HFF-Myc (cell line): ENCODE results near the gene ORMDL1.

ENCODE experiments used
- DNase-seq: peaks from one replicate; pipeline ENCODE4 v3.0.0-alpha.2; 2011; ENCODE audit warnings: low read depth; ENCODE audit errors: extremely low read depth
- H3K4me3 ChIP-seq: replicated peaks from 2 replicates; pipeline ENCODE4 v1.5.1; 2011; ENCODE audit warnings: low read depth, mild to moderate bottlenecking, control low read depth, low read length
- CTCF ChIP-seq: IDR thresholded peaks from 2 replicates; pipeline ENCODE4 v1.5.1; 2012; ENCODE audit warnings: mild to moderate bottlenecking, low read depth, low read length, control low read depth; ENCODE audit errors: missing control alignments

Gene ORMDL1

DNA sequence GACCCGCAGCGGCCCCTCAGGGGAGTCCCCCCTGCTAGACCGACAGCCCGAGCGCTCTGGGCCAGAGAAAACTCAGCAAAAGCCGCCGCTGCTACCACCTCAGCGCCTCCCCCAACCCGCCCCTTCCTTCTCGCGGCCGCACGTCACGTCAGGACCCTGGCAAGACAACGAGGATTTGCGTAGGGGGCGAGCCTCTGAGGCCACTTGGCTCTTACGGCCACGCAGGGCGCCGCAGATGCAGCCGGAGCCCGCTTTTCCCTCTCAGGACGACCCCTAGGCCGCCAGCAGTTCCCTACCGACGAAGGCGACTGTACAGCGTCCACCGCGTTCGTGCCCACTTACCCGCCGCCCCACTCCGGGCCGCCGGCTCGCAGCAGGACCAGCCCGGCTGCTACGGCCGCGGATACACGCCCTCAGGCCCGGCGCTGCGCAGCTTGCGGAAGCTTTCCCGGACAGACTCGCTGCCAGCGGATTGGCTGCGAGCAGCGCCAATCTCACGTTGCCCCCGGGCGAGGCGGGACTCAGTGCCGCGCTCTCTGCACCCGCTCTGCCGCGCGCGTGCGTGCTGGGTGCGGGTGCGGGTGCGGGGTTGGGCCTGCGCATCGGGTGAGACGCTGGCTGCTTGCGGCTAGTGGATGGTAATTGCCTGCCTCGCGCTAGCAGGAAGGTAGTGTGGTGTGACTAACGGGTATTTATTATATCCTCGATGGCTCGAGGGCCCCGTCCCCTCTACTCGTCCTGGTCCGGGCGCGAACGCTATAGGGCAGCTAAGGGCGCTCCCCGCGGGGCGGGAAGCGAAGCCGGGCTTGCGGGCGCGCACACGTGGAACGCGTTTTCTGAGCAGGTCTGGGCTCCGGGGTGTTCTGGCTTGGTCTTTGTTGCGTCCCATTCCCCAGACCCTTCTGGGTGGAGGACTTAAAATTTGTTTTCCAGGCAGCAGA is at the start of gene ORMDL1, which contains the start of gene PMS1:
ORMDL1 (minus strand) TSS at position 413 of the 941 bp plus-strand sequence. CDS start 1,744 bp downstream, outside the sequence.
PMS1 (plus strand) TSS at position 524 of the 941 bp plus-strand sequence. CDS start 7,360 bp downstream, outside the sequence.
- no peak for TF ChIP-seq CTCF
- peak; percentile 81 for DNase-seq
- peak within 1 kb of the TSS; percentile 54 for H3K4me3 ChIP-seq

- DNase-seq = no peak
- no peak for TF ChIP-seq CTCF
- no peak overlapping the region for H3K4me3 ChIP-seq
Observed at GRCh38 chr2:189830510-189830909, 46.4 kb upstream of the ORMDL1 start.

DNA sequence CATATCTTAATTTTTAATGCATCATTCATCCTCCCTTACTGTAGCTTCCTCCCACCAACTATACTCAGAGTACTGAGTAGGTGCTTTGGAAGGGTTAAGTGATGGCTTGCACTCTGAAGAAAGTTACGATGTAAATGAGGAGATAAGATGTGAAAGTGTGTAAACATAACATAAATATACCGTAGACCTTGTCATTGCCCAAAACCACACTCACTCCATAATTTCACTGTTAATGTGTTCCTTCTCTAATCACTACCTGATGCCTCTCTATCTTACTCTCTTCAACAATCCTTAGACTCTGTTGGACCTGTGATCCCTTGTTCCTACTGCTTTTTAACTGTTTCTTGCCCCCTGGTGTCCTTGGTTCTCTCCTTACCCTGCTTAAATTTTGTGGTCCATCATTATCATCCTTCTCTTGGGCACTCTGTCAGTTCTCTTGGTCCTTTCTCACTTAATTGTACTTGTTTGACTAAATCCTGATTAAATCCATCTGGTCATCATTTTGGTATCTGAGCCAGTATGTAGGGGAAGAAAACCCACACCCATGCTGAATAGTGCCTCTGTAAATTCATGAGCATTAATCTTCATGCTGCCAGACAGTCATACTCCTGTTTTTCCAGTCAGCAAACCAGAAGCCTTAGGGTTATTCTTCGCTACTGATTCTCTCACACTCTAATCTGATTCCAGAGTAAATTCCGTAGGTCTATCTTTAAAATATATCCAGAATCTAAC is 45.1 kb upstream of the ORMDL1 start:
- DNase-seq = no peak
- TF ChIP-seq CTCF = no peak

GRCh38 chr2:189826039-189826438 is 41.9 kb upstream of the ORMDL1 start:
- DNase-seq = no peak
- H3K4me3 ChIP-seq = no peak overlapping the region
- no peak for TF ChIP-seq CTCF

More for the DNA sequence above, 45.1 kb upstream of the ORMDL1 start:
- no peak overlapping the region for H3K4me3 ChIP-seq

DNA sequence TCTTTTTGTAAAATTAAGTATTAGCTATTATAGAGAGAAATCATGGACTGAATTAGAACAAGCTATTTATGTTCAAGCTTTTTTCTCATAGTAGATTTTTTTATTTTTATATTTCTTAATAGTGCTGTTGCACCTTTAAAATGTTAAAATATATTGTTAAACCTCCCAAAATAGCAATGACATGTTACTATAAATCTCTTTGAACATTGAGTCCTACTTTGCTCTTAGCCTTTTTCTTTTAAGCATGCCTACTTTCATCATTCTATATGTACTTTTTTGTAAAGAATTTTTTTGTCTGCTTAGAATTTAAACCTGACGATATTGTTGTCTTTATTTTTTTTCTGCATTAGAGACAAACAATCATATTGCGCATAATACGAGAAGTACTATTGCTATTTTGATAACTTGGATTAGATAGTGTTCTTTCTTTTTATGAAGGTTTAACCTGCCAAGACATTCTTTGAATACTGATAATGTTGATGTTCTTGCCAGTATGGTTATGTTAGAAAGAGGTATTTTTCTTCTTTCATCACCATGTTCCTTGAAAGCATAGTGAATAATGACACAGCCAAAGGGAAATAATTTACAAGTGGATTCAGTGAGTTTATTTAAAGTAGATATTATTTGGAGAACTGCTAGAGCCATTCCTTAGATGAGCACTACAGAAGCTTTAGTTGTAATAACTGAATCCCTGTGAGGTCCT is 40.7 kb upstream of the ORMDL1 start:
- TF ChIP-seq CTCF = no peak
- no peak for DNase-seq
- H3K4me3 ChIP-seq = no peak overlapping the region
